OCI-LY7 (cell line): ENCODE measurements around the gene SACS.

Source experiments
- CTCF ChIP-seq: fragments of 200-600 bp; sonication (generic); conservative IDR thresholded peaks from 2 replicates; pipeline ENCODE4 v1.5.1; 2014; ENCODE audit warnings: mild to moderate bottlenecking, antibody characterized with exemption, low read length, moderate library complexity, mixed read lengths
- EZH2phosphoT487 ChIP-seq: fragments of 200-600 bp; sonication (generic); IDR thresholded peaks from 2 replicates; pipeline ENCODE4 v1.6.1; 2018; ENCODE audit warnings: low read depth, borderline replicate concordance, mild to moderate bottlenecking, mixed run types, antibody characterized with exemption, low read length, moderate library complexity, mixed read lengths

GRCh38 chr13:23399347-23399746 lies 34.2 kb downstream of the SACS start:
- TF ChIP-seq CTCF (no peak), EZH2phosphoT487 (no peak)
